GM12872 (cell line): Measurements from ENCODE around the gene ANTXRL.

Source experiments
- TF ChIP-seq, protein P1 (sequence below): IDR thresholded peaks from 3 replicates; pipeline ENCODE4 v1.5.1; 2011; ENCODE audit warnings: low read depth, mild to moderate bottlenecking, low read length, moderate library complexity; ENCODE audit not compliant: insufficient read depth

ANTXRL gene

GRCh38 chr10:46247808-46248569 lies 38.8 kb upstream of the ANTXRL start:
- TF ChIP-seq, protein P1, sequence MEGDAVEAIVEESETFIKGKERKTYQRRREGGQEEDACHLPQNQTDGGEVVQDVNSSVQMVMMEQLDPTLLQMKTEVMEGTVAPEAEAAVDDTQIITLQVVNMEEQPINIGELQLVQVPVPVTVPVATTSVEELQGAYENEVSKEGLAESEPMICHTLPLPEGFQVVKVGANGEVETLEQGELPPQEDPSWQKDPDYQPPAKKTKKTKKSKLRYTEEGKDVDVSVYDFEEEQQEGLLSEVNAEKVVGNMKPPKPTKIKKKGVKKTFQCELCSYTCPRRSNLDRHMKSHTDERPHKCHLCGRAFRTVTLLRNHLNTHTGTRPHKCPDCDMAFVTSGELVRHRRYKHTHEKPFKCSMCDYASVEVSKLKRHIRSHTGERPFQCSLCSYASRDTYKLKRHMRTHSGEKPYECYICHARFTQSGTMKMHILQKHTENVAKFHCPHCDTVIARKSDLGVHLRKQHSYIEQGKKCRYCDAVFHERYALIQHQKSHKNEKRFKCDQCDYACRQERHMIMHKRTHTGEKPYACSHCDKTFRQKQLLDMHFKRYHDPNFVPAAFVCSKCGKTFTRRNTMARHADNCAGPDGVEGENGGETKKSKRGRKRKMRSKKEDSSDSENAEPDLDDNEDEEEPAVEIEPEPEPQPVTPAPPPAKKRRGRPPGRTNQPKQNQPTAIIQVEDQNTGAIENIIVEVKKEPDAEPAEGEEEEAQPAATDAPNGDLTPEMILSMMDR: no peak

- TF ChIP-seq, protein P1: no peak
These were observed 38.1 kb upstream of the ANTXRL start for GRCh38 chr10:46248651-46249146.

GRCh38 chr10:46250481-46250880 lies 36.3 kb upstream of the ANTXRL start:
- TF ChIP-seq, protein P1: no peak

- TF ChIP-seq, protein P1: no peak
These were observed 35.6 kb upstream of the ANTXRL start for GRCh38 chr10:46250898-46251856.

- TF ChIP-seq, protein P1: no peak
These were observed 34.6 kb upstream of the ANTXRL start for GRCh38 chr10:46251857-46252847.

- TF ChIP-seq, protein P1: no peak
These were observed 33.5 kb upstream of the ANTXRL start for GRCh38 chr10:46253076-46254006.
